NCI-H526 (cell line): Measurements from ENCODE around the gene PHKG1.
A peak's percentile ranks its signal among the peaks of the same experiment; 100 is the strongest.
"Not testable (repeated sequence)": the region's sequence is repeated elsewhere in the genome, so short reads cannot be mapped to it uniquely, and the experiment has no call there.

ENCODE experiments used
- DNase-seq, 2 experiments: peaks; one replicate each; lab custom pipeline; 2025; lab: John Stamatoyannopoulos, UW

The PHKG1 gene

DNA sequence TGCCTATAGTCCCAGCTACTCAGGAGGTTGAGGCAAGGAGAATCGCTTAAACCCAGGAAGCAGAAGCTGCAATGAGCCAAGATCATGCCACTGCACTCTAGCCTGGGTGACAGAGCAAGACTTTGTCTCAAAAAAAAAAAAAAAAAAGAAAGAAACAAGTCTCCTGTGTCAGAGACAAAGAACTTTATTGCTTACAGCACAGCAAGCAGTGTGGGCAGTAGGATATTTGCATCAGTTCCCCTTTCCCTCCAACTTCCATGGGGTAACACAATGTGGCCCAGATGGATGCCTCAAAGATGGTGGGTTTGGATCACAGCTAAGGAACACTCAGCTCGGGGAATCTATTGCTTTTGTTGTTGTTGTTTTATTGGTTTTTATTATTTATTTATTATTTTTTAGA is 47.0 kb downstream of the PHKG1 start:
- not testable (repeated sequence) for DNase-seq

DNA sequence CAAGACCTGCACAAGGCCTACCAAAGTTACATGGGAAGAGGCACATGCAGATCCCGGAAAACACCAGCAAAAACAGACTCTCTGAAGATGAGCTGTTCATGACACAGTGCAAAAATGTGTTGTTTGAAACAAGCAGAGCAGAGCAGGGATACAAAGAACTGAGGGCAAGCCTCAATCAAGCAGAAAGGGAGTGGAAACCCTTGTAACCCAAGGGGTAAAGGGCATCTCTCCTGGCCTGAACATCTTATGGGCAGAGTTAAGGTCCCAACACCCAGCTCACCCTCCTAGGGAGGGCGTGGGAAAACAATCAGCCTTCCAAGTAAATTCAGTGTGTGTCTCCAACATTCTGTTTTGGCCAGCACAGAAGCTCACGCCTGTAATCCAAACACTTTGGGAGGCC is 52.0 kb downstream of the PHKG1 start:
- DNase-seq, result no peak

DNA sequence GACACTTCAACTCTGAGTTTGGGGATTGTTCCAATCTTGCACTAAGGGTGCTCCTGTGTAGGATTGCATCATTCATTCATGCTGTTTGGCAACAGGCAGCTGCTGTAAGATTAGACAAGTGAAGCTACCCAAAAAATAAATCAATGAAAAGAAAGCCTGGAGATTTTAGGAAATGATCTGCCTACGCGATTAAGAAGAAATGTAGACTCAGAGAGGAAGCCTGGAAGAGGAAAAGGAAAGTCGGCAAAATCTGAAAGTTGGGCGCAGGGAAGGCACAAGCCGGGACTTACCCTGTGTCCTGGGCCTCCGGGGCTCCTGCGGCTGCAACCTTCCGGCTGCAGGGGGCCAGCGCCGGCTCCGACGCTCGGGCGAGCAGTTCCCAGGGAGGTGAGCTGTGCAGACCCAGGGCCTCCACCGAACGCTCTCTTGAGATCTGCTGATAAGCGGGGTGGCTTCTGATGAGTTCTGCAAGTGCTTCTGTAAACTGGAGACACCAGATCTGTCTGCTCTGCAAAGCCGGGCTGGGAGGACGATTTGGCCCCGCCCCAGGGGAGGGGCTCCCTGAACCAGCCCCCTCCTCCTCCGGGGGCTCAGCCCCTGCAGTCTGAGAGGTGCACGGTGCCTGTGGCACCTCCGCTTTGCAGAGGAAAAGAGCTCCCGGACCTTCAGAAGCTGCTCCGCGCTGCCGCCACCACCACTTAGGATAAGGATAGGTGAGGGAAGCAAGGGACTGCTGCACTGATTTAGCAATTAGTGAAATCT is 58.9 kb downstream of the PHKG1 start:
- DNase-seq, result peak; percentile 95 to 96

DNA sequence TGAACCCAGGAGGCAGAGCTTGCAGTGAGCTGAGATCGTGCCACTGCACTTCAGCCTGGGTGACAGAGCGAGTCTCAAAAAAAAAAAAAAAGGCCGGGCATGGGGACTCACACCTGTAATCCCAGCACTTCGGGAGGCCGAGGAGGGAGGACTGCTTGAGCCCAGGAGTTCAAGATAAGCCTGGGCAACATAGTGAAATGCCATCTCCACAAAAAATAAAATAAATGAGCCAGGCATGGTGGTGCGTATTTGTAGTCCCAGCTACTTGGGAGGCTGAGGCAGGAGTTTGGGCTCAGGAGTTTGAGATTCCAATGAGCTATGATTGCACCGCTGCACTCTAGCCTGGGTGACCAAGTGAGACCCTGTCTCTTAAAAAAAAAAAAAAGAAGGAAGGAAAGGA is 60.2 kb downstream of the PHKG1 start:
- DNase-seq, result not testable (repeated sequence)

DNA sequence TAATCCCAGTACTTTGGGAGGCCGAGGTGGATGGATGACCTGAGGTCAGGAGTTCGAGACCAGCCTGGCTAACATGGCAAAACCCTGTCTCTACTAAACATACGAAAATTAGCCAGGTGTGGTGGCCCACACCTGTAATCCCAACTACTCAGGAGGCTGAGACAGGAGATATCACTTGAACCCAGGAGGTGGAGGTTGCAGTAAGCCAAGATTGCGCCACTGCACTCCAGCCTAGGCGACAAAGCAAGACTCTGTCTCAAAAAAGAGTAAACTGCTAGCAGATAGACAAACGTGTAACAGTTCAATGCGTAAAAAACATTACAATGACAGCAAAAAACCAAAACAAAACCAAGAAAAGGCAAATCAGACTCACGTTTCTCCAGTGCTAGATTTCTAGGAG is 61.2 kb downstream of the PHKG1 start:
- not testable (repeated sequence) for DNase-seq

DNA sequence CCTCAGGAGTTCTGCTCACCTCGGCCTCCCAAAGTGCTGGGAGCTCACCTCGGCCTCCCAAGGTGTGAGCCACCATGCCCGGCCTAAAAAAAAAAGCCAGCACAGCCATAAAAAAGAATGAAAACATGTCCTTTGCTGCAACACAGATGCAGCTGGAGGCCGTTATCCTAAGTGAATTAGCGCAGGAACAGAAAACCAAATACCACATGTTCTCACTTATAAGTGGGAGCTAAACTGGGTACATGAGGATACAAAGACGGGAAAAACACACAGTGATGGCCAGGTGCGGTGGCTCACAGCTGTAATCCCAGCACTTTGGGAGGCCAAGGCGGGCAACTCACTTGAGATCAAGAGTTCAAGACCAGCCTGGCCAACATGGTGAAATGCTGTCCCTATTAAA is 62.4 kb downstream of the PHKG1 start:
- DNase-seq, result no peak
